Ectodermal cell (in vitro differentiated cells): ENCODE data around the gene TPM3. TPM values are rescaled to one million over a fixed set of nuclear protein-coding genes. Genes with fewer than 3 reads are reported as not detected.
"Not testable (repeated sequence)": the region's sequence is repeated elsewhere in the genome, so short reads cannot be mapped to it uniquely, and the experiment has no call there.

Source experiments
- H3K27ac ChIP-seq: 2 replicates; pipeline ENCODE4 v1.7.0; 2013; ENCODE audit warnings: mild to moderate bottlenecking, low read depth, low read length; ENCODE audit not compliant: insufficient read depth, poor library complexity, severe bottlenecking
- H3K27me3 ChIP-seq: 2 replicates; pipeline ENCODE4 v1.7.0; 2013; ENCODE audit warnings: mild to moderate bottlenecking, low read length; ENCODE audit not compliant: insufficient read depth, control insufficient read depth, poor library complexity, severe bottlenecking
- H3K36me3 ChIP-seq: one replicate; pipeline ENCODE4 v1.7.0; 2013; ENCODE audit warnings: low read length; ENCODE audit not compliant: control insufficient read depth, insufficient read depth
- H3K4me1 ChIP-seq: one replicate; pipeline ENCODE4 v1.7.0; 2013; ENCODE audit warnings: low read length; ENCODE audit not compliant: control insufficient read depth, insufficient read depth
- H3K4me3 ChIP-seq: 2 replicates; pipeline ENCODE4 v1.7.0; 2013; ENCODE audit warnings: low read depth, low read length, control low read depth; ENCODE audit not compliant: insufficient read depth
- H3K9me3 ChIP-seq: 2 replicates; pipeline ENCODE4 v1.7.0; 2013; ENCODE audit warnings: mild to moderate bottlenecking, low read length, moderate library complexity; ENCODE audit not compliant: control insufficient read depth
- whole genome bisulfite sequencing, 2 experiments: methylation state at CpG; one replicate each; pipeline ENCODE4 v1.1.7; 2013; ENCODE audit warnings: missing lambda C conversion rate in 2 of 2; 5-methylcytosine and 5-hydroxymethylcytosine counted together
- polyA plus RNA-seq, 4 experiments: library from polyadenylated mRNA; stranded (reverse); fragments of 50-300 nt; gene quantifications; one replicate each; pipeline ENCODE4 v1.2.3, GENCODE V29; 2013

Gene TPM3
- 444 TPM for polyA plus RNA-seq (2013, experiment 1 of 4)
- polyA plus RNA-seq (2013, experiment 2 of 4): 421 TPM
- 304 TPM for polyA plus RNA-seq (2013, experiment 3 of 4)
- polyA plus RNA-seq (2013, experiment 4 of 4): 341 TPM

GRCh38 chr1:154191990-154192461 lies at the start of gene TPM3:
Gene TPM3, minus strand, starts transcription at chr1:154192100. Its CDS starts 82 bp downstream, at chr1:154192018.
- no peak within 1 kb of the TSS for H3K4me3 ChIP-seq
- WGBS, 2 experiments: 69% methylated on average over 1 of the region's 1 CpG; no CpG with 5 or more reads in 1 of the 2 experiments
- no peak within 1 kb of the TSS for H3K27ac ChIP-seq

GRCh38 chr1:154240294-154240833 lies 48.5 kb upstream of the TPM3 start:
- H3K27ac ChIP-seq: no peak overlapping the region
- H3K4me1 ChIP-seq: no peaks in the 10 kb centered on the region
- no peaks in the 10 kb centered on the region for H3K9me3 ChIP-seq
- H3K36me3 ChIP-seq: peaks cover 75% of the 10 kb centered on the region
- H3K4me3 ChIP-seq: no peak overlapping the region
- WGBS, 2 experiments: 94 to 98% methylated on average over 2 to 3 of the region's 3 CpGs
- H3K27me3 ChIP-seq: no peaks in the 10 kb centered on the region

More at GRCh38 chr1:154191990-154192461, at the start of gene TPM3:
- no peaks in the 10 kb centered on the region for H3K9me3 ChIP-seq
- H3K36me3 ChIP-seq: no peaks in the 10 kb centered on the region
- H3K27me3 ChIP-seq: peaks cover 3% of the 10 kb centered on the region
- peaks cover 5% of the 10 kb centered on the region for H3K4me1 ChIP-seq

- no peaks in the 10 kb centered on the region for H3K9me3 ChIP-seq
- H3K4me1 ChIP-seq: no peaks in the 10 kb centered on the region
- peaks cover 66% of the 10 kb centered on the region for H3K36me3 ChIP-seq
- no peak overlapping the region for H3K27ac ChIP-seq
- no peaks in the 10 kb centered on the region for H3K27me3 ChIP-seq
- 96 to 99% methylated on average over 3 of the region's 3 CpGs for WGBS, 2 experiments
- no peak overlapping the region for H3K4me3 ChIP-seq
Measured at GRCh38 chr1:154239491-154239890, 47.6 kb upstream of the TPM3 start.

GRCh38 chr1:154237880-154238506 lies 46.1 kb upstream of the TPM3 start:
- 94 to 96% methylated on average over 5 to 6 of the region's 6 CpGs for WGBS, 2 experiments
- Histone ChIP-seq H3K9me3 (no peaks in the 10 kb centered on the region), H3K4me1 (no peaks in the 10 kb centered on the region), H3K36me3 (peaks cover 57% of the 10 kb centered on the region), H3K27ac (no peak overlapping the region), H3K4me3 (no peak overlapping the region), H3K27me3 (no peaks in the 10 kb centered on the region)

GRCh38 chr1:154237435-154237834 lies 45.5 kb upstream of the TPM3 start:
- Histone ChIP-seq H3K27ac (no peak overlapping the region), H3K36me3 (peaks cover 52% of the 10 kb centered on the region), H3K4me1 (no peaks in the 10 kb centered on the region), H3K4me3 (no peak overlapping the region), H3K27me3 (no peaks in the 10 kb centered on the region), H3K9me3 (no peaks in the 10 kb centered on the region)
- WGBS, 2 experiments: 96 to 99% methylated on average over 2 of the region's 2 CpGs

- Histone ChIP-seq H3K36me3 (peaks cover 52% of the 10 kb centered on the region), H3K27me3 (no peaks in the 10 kb centered on the region), H3K4me3 (no peak overlapping the region), H3K4me1 (no peaks in the 10 kb centered on the region), H3K9me3 (no peaks in the 10 kb centered on the region), H3K27ac (no peak overlapping the region)
- WGBS, 2 experiments: 97 to 98% methylated on average over 4 of the region's 4 CpGs
Measured at GRCh38 chr1:154236855-154237254, 45.0 kb upstream of the TPM3 start.

- H3K36me3 ChIP-seq: peaks cover 69% of the 10 kb centered on the region
- H3K9me3 ChIP-seq, H3K27me3 ChIP-seq, H3K27ac ChIP-seq, H3K4me3 ChIP-seq, H3K4me1 ChIP-seq: not testable (repeated sequence)
- 91 to 95% methylated on average over 12 of the region's 12 CpGs for WGBS, 2 experiments
Measured at GRCh38 chr1:154233127-154233526, 41.2 kb upstream of the TPM3 start.

- H3K36me3 ChIP-seq: peaks cover 66% of the 10 kb centered on the region
- not testable (repeated sequence) for H3K4me3 ChIP-seq, H3K9me3 ChIP-seq, H3K27ac ChIP-seq, H3K27me3 ChIP-seq, H3K4me1 ChIP-seq
- WGBS, 2 experiments: 93 to 95% methylated on average over 3 of the region's 3 CpGs
Measured at GRCh38 chr1:154231112-154231511, 39.2 kb upstream of the TPM3 start.

- Histone ChIP-seq H3K27me3 (no peaks in the 10 kb centered on the region), H3K4me1 (peaks cover 3% of the 10 kb centered on the region), H3K4me3 (no peak overlapping the region), H3K9me3 (no peaks in the 10 kb centered on the region), H3K36me3 (peaks cover 41% of the 10 kb centered on the region), H3K27ac (no peak overlapping the region)
- 94 to 95% methylated on average over 2 of the region's 2 CpGs for WGBS, 2 experiments
Measured at GRCh38 chr1:154225370-154225769, 33.5 kb upstream of the TPM3 start.

- Histone ChIP-seq H3K27ac (no peak overlapping the region), H3K9me3 (no peaks in the 10 kb centered on the region), H3K4me3 (no peak overlapping the region), H3K36me3 (peaks cover 27% of the 10 kb centered on the region), H3K4me1 (peaks cover 8% of the 10 kb centered on the region), H3K27me3 (no peaks in the 10 kb centered on the region)
- WGBS, 2 experiments: 89 to 100% methylated on average over 1 of the region's 2 CpGs
Measured at GRCh38 chr1:154223621-154224020, 31.7 kb upstream of the TPM3 start.
